ENCODE measurements around the gene PCBP2. TPM values are rescaled to one million over a fixed set of nuclear protein-coding genes. Genes with fewer than 3 reads are reported as not detected.
"Not testable (repeated sequence)": the region's sequence is repeated elsewhere in the genome, so short reads cannot be mapped to it uniquely, and the experiment has no call there.

Gene PCBP2
- total RNA-seq, 1 donor from 2014 or later, result 1,058 TPM

- no peak for DNase-seq (ENCODE audit: low spot score in 2 of 2, unreplicated experiment in 2 of 2)
- Mint-ChIP-seq H3K36me3 (no peaks in the 10 kb centered on the region), H3K4me3 (no peak overlapping the region), H3K27ac (no peak overlapping the region), H3K4me1 (peaks cover 62% of the 10 kb centered on the region), H3K27me3 (ENCODE audit: low read depth) (no peaks in the 10 kb centered on the region), H3K9me3 (no peaks in the 10 kb centered on the region)
- no peak for TF ChIP-seq CTCF (IDR thresholded peaks at IDR 0.05; ENCODE audit: unreplicated experiment)
Observed at GRCh38 chr12:53418221-53418620, 33.7 kb upstream of the PCBP2 start.

GRCh38 chr12:53419756-53420155 is 32.1 kb upstream of the PCBP2 start:
- no peaks in the 10 kb centered on the region for H3K9me3 Mint-ChIP-seq
- peak overlapping the region; percentile 70 for H3K27ac Mint-ChIP-seq
- no peak overlapping the region for H3K4me3 Mint-ChIP-seq
- no peak for DNase-seq (ENCODE audit: low spot score in 2 of 2, unreplicated experiment in 2 of 2)
- H3K27me3 Mint-ChIP-seq (ENCODE audit: low read depth), result no peaks in the 10 kb centered on the region
- peaks cover 61% of the 10 kb centered on the region for H3K4me1 Mint-ChIP-seq
- no peaks in the 10 kb centered on the region for H3K36me3 Mint-ChIP-seq
- TF ChIP-seq CTCF (IDR thresholded peaks at IDR 0.05; ENCODE audit: unreplicated experiment), result no peak

- not testable (repeated sequence) for H3K36me3 Mint-ChIP-seq; H3K27ac Mint-ChIP-seq; H3K27me3 Mint-ChIP-seq (ENCODE audit: low read depth); H3K9me3 Mint-ChIP-seq; H3K4me3 Mint-ChIP-seq; DNase-seq (ENCODE audit: low spot score in 2 of 2, unreplicated experiment in 2 of 2)
- H3K4me1 Mint-ChIP-seq, result peaks cover 58% of the 10 kb centered on the region
Observed at GRCh38 chr12:53422247-53422646, 29.7 kb upstream of the PCBP2 start.

GRCh38 chr12:53423597-53423996 is 28.3 kb upstream of the PCBP2 start, which contains the start of gene AMHR2:
Gene AMHR2, plus strand, starts transcription at chr12:53423855. Its CDS starts 80 bp downstream, at chr12:53423935.
- no peak for DNase-seq (ENCODE audit: low spot score in 2 of 2, unreplicated experiment in 2 of 2)
- Mint-ChIP-seq H3K36me3 (no peaks in the 10 kb centered on the region), H3K27ac (peak within 1 kb of the TSS; percentile 77), H3K9me3 (no peaks in the 10 kb centered on the region), H3K4me1 (peaks cover 54% of the 10 kb centered on the region), H3K4me3 (peak within 1 kb of the TSS; percentile 58), H3K27me3 (ENCODE audit: low read depth) (no peaks in the 10 kb centered on the region)
- TF ChIP-seq CTCF (IDR thresholded peaks at IDR 0.05; ENCODE audit: unreplicated experiment), result no peak

- no peak for DNase-seq (ENCODE audit: low spot score in 2 of 2, unreplicated experiment in 2 of 2)
- Mint-ChIP-seq H3K9me3 (no peaks in the 10 kb centered on the region), H3K27ac (peak overlapping the region; percentile 77), H3K36me3 (no peaks in the 10 kb centered on the region), H3K4me3 (peak overlapping the region; percentile 58), H3K4me1 (peaks cover 44% of the 10 kb centered on the region), H3K27me3 (ENCODE audit: low read depth) (no peaks in the 10 kb centered on the region)
- no peak for TF ChIP-seq CTCF (IDR thresholded peaks at IDR 0.05; ENCODE audit: unreplicated experiment)
Observed at GRCh38 chr12:53424626-53425514, 27.0 kb upstream of the PCBP2 start.

GRCh38 chr12:53425515-53426150 is 26.3 kb upstream of the PCBP2 start:
- Mint-ChIP-seq H3K27me3 (ENCODE audit: low read depth) (no peaks in the 10 kb centered on the region), H3K4me3 (peak overlapping the region; percentile 58), H3K36me3 (no peaks in the 10 kb centered on the region), H3K9me3 (no peaks in the 10 kb centered on the region), H3K27ac (peak overlapping the region; percentile 76), H3K4me1 (peaks cover 38% of the 10 kb centered on the region)
- no peak for DNase-seq (ENCODE audit: low spot score in 2 of 2, unreplicated experiment in 2 of 2)
- TF ChIP-seq CTCF (IDR thresholded peaks at IDR 0.05; ENCODE audit: unreplicated experiment), result no peak
